Brain microvascular endothelial cell (primary cell): ENCODE measurements around the gene AUH.

Source experiments
- DNase-seq: peaks from one replicate; pipeline ENCODE4 v3.0.0-alpha.2; 2020
- H3K27ac ChIP-seq: fragments of 250-450 bp; sonication (Bioruptor Pico); 2 replicates; pipeline ENCODE4 v1.5.1; 2020; ENCODE audit warnings: mild to moderate bottlenecking, moderate library complexity
- H3K27me3 ChIP-seq: fragments of 250-450 bp; sonication (Bioruptor Pico); replicated peaks from 2 replicates; pipeline ENCODE4 v1.5.1; 2020; ENCODE audit warnings: mild to moderate bottlenecking
- H3K36me3 ChIP-seq: fragments of 250-450 bp; sonication (Bioruptor Pico); replicated peaks from 2 replicates; pipeline ENCODE4 v1.5.1; 2020; ENCODE audit warnings: mild to moderate bottlenecking
- H3K4me3 ChIP-seq: 2 replicates; pipeline ENCODE4 v1.5.1; 2011; ENCODE audit warnings: low read depth, mild to moderate bottlenecking, control low read depth, low read length, moderate library complexity
- in situ Hi-C: cut with HindIII; loops from 2 replicates; pipeline ENCODE4 v1.10.0; 2017; ENCODE audit warnings: low sequenced_read_pairs, low pct_ligation_motif_present
- TF ChIP-seq, protein P1 (sequence below): IDR thresholded peaks from 2 replicates; pipeline ENCODE4 v1.5.1; 2011; ENCODE audit warnings: low read depth, mild to moderate bottlenecking, moderate library complexity, low read length, control low read depth, inconsistent platforms; ENCODE audit errors: missing control alignments

The AUH gene

DNA sequence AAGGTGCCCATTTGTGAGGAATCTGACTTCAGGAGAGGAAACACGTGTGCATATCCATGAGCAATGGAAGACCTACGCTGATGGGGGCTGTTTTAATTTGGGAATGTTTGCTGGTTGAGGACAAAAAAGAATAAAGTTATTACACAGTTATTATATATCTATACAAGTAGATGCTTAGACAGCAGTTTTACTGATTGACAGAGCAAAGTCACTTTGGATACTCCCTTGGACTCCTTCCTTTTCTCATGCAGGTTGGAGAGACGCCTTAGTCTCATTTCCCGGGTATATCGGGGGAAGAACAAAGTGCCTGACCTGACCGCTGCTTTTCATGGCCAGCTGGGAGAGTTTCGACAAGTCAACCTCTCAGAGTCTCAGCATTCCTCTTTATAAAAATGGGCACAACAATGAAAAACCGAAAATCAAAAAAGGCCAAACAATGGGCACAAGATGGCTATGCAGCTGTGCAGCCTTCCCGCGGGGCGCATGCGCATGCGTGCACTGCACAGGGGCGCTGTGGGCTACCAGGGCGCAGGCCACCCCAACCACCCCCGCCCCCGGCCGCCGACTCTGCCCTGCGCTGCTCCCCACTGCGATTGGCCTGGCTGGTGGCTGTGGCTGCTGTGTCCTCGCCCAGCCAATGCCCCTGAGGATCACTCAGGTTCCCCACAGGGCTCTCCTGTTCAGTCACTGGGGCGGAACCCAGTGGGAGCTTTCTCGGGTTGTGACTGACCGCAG is 43.8 kb upstream of the AUH start:
- in situ Hi-C loops: no loop called here
- no peaks in the 10 kb centered on the region for H3K27me3 ChIP-seq
- H3K36me3 ChIP-seq: peaks cover 7% of the 10 kb centered on the region
- TF ChIP-seq, protein P1, sequence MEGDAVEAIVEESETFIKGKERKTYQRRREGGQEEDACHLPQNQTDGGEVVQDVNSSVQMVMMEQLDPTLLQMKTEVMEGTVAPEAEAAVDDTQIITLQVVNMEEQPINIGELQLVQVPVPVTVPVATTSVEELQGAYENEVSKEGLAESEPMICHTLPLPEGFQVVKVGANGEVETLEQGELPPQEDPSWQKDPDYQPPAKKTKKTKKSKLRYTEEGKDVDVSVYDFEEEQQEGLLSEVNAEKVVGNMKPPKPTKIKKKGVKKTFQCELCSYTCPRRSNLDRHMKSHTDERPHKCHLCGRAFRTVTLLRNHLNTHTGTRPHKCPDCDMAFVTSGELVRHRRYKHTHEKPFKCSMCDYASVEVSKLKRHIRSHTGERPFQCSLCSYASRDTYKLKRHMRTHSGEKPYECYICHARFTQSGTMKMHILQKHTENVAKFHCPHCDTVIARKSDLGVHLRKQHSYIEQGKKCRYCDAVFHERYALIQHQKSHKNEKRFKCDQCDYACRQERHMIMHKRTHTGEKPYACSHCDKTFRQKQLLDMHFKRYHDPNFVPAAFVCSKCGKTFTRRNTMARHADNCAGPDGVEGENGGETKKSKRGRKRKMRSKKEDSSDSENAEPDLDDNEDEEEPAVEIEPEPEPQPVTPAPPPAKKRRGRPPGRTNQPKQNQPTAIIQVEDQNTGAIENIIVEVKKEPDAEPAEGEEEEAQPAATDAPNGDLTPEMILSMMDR: no peak
- no peak overlapping the region for H3K4me3 ChIP-seq
- no peak overlapping the region for H3K27ac ChIP-seq
- no peak for DNase-seq

DNA sequence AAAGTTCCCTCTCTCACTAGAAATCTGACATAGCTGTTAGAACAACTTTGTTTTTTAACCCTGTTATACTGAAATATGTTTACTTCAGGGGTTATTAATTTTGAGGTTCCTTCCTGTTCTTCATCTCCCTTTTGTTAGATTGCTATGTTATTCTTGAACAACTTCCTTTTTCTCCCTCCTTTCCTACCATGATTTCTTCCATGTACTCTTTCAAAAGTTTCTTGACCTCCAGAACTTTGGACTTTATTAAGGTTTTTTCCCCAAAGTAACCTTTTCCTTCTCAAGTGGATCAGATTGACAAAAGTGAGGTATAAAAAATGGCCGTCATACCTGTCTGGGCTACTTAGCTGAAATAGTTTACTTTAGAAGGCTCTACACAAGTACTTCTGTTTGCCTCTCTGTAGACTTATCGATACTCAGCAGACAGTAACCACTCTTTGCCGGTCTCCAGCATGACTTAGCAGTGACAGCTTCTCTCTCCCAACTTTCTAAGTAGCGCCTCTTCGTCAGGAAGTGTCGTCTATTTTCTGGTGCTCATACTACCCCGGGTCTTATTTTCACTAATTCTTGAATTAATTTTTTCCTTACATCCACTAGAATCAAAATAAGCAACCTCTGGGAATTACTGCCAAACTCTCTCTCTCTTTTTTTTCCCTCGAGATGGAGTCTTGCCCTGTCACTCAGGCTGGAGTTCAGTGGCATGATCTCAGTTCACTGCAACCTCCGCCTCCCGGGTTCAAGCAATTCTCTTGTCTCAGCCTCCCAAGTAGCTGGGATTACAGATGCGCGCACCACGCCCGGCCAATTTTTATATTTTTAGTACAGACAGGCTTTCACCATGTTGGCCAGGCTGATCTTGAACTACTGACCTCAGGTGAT is 42.2 kb upstream of the AUH start:
- no peak overlapping the region for H3K4me3 ChIP-seq
- no peak for DNase-seq
- no peaks in the 10 kb centered on the region for H3K36me3 ChIP-seq
- H3K27me3 ChIP-seq: no peaks in the 10 kb centered on the region
- in situ Hi-C loops: no loop called here
- TF ChIP-seq, protein P1: no peak
- no peak overlapping the region for H3K27ac ChIP-seq

DNA sequence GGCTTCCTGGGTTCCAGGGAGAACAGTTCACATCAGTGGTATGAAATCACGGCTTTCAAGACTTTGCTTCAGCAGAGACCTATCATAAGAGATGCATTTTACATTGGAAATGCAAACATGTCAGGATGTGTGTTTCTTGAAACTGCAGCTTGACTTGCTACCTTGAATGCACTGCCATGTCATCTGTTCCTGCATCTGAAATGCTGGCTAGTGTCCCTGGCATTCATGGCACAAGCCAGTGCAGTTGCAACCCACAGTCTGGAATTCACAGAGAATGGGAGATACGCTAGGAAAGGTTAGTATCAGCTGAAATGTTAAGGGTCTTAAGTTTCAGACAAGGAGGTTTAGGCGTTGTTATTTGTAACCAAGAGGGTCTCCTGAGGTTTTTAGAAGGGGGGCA is 37.2 kb upstream of the AUH start:
- Histone ChIP-seq H3K27me3 (no peaks in the 10 kb centered on the region), H3K4me3 (no peak overlapping the region), H3K27ac (no peak overlapping the region), H3K36me3 (no peaks in the 10 kb centered on the region)
- DNase-seq: no peak
- in situ Hi-C loops: no loop called here
- TF ChIP-seq, protein P1: no peak

DNA sequence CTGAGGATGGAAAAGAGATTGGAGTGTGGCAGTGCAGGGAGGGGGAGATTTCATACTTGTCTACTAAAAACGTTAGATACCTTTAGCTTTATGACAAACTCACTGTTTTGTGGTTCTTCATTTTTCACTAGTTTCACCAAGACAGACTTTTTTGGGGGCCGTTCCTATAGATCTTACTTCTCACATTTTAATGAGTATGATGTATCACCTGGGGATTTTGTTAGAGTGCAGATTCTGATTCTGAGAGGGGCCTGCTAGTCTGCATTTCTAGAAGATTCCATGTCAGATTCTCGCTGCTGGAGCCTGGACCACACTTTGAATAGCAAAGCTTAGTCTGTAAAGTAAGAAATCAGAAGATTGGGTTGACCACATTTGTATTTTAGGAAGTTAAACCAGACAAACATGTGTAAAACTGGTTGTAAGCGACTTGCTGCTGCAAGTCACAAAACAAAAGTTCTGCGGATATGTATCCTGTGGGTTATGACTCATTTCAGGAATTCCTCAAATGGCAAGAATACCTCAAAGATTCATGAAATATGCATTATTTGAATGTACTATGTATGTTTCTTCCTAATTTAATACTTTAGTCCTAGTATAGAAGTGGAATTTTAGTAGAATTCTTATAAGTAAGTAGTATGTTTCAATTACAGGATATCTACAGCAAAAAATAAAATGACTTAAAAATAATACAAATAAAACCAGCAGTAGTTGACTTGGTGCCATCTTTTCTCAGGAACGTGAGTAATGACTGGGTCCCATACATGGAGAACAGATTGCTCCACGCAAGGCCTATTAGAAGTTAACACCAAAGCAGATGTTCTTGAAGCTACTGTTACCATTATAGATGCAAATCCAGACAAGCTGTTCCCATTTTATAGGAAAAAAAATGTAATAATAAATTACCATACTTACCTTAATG is 34.1 kb upstream of the AUH start:
- in situ Hi-C loops: no loop called here
- DNase-seq: peak; percentile 59
- Histone ChIP-seq H3K4me3 (no peak overlapping the region), H3K27me3 (no peaks in the 10 kb centered on the region), H3K36me3 (no peaks in the 10 kb centered on the region), H3K27ac (peak overlapping the region; percentile 38)
- TF ChIP-seq, protein P1: no peak

DNA sequence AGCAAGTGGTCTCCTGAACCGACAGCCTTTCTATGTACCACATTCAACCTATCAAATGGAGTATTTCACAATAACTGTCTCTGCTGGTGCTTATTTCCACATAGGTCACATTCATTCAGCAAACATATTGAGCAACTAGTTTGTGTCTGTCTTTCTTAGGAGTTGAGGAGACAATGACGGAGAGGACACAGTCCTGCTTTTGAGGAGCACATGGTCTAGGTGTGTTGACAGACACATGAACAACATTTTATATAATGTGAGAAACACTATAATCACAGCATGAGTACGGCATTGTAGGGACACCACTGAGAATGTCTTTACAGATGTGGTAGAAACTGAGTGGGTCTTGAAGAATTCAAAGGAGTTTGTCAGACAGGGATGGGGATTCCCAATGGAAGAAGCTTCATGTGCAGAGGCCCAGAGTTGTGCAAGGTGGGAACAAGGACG is 33.4 kb upstream of the AUH start:
- peak; percentile 33 for DNase-seq
- H3K27ac ChIP-seq: peak overlapping the region; percentile 38

More for the DNA sequence above, 33.4 kb upstream of the AUH start:
- H3K4me3 ChIP-seq: no peak overlapping the region
- no peaks in the 10 kb centered on the region for H3K27me3 ChIP-seq
- no peaks in the 10 kb centered on the region for H3K36me3 ChIP-seq
- TF ChIP-seq, protein P1: no peak
- in situ Hi-C loops: no loop called here
